ENCODE results near the gene PJA2.
"Not testable (repeated sequence)": the region's sequence is repeated elsewhere in the genome, so short reads cannot be mapped to it uniquely, and the experiment has no call there.

The PJA2 gene

DNA sequence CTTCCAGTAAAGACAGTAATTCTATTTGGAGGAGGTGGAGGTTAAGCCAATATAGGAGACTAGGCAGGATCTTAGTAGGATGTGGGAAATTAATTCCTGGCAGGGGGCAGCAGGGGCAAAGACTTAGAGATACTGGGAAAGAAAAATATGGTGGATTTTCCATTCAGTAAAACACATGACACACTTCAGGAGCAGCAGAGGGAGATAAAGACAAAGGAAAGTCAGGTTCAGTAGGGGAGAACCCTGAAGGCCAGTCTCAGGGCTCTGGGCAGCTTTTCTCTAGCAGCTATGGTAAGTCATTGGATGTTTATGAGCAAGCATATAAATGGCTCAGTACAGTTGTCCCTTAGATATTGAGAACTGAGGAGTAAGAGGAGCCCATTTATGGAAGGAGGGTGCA lies 105.5 kb downstream of the PJA2 start:
- no peak for DNase-seq (ENCODE audit: extremely low read depth, low read depth)
- TF ChIP-seq, protein P1, sequence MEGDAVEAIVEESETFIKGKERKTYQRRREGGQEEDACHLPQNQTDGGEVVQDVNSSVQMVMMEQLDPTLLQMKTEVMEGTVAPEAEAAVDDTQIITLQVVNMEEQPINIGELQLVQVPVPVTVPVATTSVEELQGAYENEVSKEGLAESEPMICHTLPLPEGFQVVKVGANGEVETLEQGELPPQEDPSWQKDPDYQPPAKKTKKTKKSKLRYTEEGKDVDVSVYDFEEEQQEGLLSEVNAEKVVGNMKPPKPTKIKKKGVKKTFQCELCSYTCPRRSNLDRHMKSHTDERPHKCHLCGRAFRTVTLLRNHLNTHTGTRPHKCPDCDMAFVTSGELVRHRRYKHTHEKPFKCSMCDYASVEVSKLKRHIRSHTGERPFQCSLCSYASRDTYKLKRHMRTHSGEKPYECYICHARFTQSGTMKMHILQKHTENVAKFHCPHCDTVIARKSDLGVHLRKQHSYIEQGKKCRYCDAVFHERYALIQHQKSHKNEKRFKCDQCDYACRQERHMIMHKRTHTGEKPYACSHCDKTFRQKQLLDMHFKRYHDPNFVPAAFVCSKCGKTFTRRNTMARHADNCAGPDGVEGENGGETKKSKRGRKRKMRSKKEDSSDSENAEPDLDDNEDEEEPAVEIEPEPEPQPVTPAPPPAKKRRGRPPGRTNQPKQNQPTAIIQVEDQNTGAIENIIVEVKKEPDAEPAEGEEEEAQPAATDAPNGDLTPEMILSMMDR (IDR thresholded peaks at IDR 0.05; ENCODE audit: low read depth, low read length) = no peak

DNA sequence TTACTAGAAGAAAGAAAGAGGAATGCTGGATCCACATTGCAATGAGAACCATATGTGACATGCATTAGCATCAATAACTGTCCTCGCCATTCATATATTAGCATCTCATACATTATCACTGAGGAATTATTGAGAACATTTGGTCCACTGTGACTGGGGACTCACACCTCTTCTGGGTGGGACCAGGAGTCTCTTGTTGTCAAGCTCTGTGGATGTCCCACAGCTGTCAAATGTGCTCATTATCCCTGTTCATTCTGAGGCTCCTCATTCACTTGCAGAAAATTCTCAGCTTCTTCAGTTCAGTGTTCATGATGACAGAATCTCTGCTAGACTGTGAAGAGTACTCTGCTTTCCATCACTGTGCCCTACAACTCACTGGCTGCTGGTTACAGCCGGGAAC lies 109.4 kb downstream of the PJA2 start:
- DNase-seq (ENCODE audit: extremely low read depth, low read depth) = no peak

DNA sequence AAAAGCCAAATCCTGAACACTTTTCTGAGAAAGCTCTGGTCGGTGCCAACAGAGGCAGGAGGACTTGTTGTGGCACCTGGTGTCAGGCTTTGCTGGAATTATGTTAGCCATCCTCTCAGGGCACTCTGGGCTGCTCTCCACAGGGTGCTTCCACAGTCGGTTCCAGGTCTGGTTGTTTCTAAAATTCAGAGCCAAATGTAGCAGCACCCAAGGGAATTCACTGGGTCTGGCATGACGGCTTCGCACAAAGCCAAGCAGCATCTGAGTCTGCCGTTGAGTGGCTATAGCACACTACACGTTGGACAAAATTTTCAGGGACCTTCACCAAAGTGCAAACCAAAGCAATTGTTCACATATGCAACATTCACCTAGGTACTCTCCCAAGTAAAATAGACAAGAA lies 110.2 kb downstream of the PJA2 start:
- no peak for DNase-seq (ENCODE audit: extremely low read depth, low read depth)
- TF ChIP-seq, protein P1 (IDR thresholded peaks at IDR 0.05; ENCODE audit: low read depth, low read length) = no peak

More for the DNA sequence above, 109.4 kb downstream of the PJA2 start:
- TF ChIP-seq, protein P1 (IDR thresholded peaks at IDR 0.05; ENCODE audit: low read depth, low read length) = no peak

DNA sequence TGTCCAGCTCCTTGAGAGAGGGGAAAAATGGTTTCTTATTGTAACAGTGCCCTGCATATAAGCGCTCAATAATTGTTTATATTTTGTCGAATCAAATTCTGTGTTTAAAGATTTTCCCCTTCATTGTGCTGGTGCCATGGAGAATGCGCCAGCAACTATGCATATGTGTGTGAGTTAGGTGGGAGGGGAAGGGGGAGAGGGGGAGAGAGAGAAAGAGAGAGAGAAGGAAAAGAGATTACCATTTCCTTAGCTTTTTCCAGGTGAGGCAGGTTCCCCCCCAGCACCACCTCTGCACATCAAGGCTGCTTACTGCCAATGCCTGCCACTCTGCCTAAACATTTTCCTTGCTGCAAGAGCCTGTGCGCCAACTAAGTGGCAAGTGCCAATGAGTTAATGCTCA lies 111.0 kb downstream of the PJA2 start:
- TF ChIP-seq, protein P1 (IDR thresholded peaks at IDR 0.05; ENCODE audit: low read depth, low read length) = no peak
- DNase-seq (ENCODE audit: extremely low read depth, low read depth) = no peak

DNA sequence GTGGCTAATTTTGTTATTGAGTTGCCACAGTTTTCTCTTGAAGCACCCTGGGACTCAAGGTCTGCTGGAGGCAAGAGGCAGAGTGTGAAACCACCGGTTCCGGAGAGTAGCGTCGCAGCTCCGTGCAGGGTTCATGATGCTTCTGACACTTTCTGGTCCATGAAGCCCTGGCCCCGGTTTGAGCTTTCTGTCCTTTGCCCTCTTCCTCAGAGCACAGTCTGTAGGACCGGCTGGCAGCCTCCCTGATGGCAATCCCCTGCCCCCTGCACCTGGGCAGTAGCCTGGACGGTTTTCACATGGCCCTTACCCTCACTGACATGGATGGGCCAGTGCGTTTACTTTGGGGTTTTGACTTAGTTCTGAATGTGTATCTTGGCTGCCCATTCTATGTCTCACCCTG lies 111.9 kb downstream of the PJA2 start:
- no peak for DNase-seq (ENCODE audit: extremely low read depth, low read depth)
- TF ChIP-seq, protein P1 (IDR thresholded peaks at IDR 0.05; ENCODE audit: low read depth, low read length) = no peak

DNA sequence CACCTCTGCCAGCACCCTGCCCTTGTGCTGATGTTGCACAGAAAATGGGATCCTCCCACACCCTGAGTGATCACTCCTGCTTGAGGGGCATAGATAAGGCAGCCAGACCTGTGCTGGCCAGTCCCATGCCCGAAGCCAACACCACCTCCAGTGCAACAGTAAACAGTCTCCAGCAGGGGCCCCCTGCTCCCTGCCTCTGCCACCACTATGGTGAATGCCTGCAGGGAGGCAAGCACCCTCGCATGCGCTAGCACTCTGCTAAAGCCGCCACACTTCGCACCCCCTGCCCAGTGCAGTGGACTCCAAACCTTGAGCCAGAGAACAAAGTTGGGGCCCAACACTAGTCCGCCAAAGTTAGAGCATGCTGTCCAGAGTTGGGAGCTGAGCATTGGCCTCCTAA lies 118.7 kb downstream of the PJA2 start:
- TF ChIP-seq, protein P1 (IDR thresholded peaks at IDR 0.05; ENCODE audit: low read depth, low read length) = no peak
- no peak for DNase-seq (ENCODE audit: extremely low read depth, low read depth)

DNA sequence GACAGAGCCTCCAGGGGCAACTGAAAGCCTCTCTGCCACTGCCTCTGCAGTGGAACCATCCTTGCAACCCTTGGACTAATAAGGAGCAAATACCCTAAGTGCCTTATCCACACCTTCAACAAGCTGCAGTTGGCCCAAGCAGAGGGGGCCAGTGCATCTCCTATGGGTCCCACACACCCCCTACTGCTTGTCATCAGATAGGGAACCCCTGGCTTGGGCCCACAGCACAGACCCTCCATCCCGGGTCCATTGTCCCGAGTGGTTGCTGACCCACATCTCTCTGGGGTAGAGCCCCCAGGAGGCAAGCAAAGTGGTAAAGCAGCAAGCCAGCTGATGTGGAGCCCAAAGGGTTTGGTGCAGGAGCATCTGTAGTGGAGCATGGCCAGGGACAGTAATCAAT lies 119.5 kb downstream of the PJA2 start:
- DNase-seq (ENCODE audit: extremely low read depth, low read depth) = no peak
- TF ChIP-seq, protein P1 (IDR thresholded peaks at IDR 0.05; ENCODE audit: low read depth, low read length) = no peak

DNA sequence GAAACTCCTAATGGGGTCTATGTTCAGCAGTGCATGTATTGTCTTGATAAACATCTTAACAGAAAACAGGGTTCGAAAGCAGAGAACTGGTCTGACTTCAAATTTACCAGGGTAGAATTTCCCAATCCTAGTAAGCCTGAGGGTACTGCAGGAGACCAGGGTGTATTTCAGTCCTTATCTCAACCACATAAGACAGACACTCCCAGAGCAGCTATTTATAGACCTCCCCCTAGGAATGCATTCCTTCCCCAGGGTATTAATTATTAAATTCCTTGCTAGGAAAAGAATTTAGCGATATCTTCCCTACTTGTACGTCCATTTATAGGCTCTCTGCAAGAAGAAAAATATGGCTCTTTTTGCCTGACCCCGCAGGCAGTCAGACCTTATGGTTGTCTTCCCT lies 123.1 kb downstream of the PJA2 start:
- not testable (repeated sequence) for DNase-seq (ENCODE audit: extremely low read depth, low read depth)
